Measurements from ENCODE around the gene CCDC3. TPM values are rescaled to one million over a fixed set of nuclear protein-coding genes. Genes with fewer than 3 reads are reported as not detected.

Gene CCDC3
- total RNA-seq, 1 donor from 2014 or later: 15.0 TPM

- DNase-seq: peak; percentile 89
Measured at GRCh38 chr10:12961416-12962205, 39.9 kb downstream of the CCDC3 start.

DNA sequence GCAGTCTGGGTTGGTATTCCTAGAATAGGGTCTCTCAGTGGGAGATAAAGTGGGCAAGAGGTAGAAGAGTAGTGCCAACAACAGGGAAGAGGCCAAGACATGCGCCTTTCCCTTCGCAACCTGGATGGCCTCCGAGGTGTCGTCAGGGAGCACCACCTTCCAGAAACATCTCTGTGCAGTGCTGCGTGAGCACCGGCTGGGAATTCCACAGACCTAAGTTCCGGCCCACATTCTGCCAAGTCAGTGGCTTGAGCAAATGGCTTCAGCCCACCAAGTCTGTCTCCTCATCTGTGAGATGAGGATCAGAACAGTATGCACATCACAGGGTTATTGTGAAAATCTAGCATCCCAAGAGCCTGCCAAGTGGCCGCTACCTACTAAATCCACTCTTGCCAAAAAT is 40.6 kb downstream of the CCDC3 start:
- DNase-seq: no peak

DNA sequence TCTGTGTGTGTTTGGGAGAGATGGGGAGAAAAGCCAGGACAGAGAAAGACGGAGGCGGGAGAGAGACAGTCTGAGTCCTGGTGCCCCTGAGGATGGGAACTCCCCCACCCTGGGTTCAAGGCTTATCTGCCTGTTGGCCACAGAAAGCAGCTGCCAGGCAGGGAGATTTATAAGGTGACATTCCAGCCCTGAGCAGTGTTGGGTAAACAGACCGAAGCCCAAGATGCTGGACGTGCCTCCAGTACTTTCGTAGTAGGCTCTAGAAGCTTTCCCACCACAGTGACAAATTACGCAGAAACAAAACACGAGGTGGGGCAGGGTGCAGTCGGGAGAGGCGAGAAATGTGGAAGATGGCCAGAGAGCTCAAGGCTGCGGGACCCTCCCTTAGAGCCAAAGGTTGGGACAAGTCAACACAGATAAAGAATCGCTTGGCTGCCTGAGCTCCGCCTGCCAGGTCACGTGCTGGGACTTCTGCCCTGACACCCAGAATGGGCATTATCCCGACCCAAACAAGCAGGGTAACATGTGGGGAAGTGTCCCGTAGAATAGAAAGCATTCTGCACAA is 41.1 kb downstream of the CCDC3 start:
- DNase-seq: peak; percentile 45

DNA sequence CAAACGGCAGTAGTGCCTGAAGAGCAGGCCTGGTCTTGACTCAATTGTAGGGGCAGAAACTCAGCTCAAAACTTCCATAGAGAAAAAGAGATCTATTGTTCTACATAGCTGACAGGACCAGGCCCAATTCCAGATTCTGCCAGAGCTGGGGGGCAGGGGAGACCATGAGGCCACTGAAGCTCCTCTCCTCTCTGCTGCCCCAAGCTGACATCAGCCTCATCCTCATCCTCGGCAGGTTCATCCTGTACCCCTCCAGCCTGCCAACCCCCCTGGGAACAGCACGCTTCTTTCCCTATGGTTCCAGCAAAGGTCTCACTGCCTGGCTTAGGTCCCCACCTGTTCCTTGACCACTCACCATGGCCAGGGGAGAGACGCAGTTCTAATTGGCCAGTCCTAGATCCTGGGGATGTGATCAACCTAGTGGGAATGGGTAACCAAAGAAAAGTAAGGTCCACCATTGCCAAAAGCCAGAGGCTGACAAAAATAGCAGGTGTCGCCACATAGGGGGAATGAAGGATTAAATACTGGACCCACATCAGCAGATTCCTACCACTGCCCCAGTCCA is 42.9 kb downstream of the CCDC3 start:
- DNase-seq: no peak

GRCh38 chr10:12957081-12957480 is 44.4 kb downstream of the CCDC3 start:
- DNase-seq: no peak

- no peak for DNase-seq
Measured at GRCh38 chr10:12954866-12955265, 46.6 kb downstream of the CCDC3 start.

GRCh38 chr10:12950583-12951128 is 50.9 kb downstream of the CCDC3 start:
- DNase-seq: no peak

DNA sequence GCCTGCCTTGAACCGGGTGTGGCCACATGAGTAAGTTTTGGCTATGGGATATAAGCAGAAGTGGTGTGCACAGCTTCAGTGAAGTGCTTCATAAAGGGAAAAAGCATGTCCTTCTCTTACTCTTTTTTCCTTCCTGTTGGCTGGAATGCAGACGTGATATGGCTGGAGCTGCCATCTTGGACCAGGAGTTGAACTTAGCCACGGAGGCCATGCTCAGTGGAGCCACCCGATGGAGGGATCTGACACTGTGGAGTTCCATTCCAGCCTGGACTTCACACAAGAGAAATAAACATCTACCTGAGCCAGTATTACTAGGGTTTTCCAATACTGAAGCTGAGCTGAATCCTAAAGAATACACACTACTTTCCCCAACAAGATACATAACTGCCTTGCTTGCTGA is 52.3 kb downstream of the CCDC3 start:
- DNase-seq: no peak

- no peak for DNase-seq
Measured at GRCh38 chr10:12947741-12948140, 53.8 kb downstream of the CCDC3 start.

- DNase-seq: no peak
Measured at GRCh38 chr10:12946372-12946771, 55.1 kb downstream of the CCDC3 start.

DNA sequence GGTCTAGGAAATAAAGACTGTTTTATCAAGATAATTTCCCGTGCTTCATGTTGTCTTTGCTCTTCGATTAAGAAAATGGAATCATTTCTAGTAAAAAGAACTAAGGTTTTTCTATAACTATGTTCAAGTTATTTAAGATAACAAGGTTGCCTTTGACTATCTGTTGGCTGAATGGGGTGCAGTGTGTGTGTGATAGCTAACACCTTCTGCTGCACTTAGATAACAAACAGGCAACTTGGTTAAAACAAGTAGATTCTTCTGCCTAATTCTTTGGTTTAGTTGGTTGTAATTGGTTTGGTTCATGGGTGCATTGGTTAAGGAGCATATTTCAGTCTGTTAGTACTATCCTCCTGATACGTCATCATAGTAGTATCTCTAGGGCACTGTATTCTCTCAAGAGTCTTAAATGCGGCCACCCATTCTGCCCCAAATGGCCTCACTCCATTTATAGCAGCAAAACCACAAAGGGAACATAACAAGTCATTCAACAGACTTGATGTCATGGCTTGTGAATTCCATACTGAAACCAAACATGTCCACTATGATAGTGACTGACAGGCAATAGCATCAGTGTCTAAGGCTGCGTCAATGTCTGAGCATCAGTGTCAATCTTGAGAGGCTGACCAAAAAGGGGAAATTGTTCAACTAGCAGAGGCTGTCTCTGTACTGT is 55.7 kb downstream of the CCDC3 start:
- no peak for DNase-seq

DNA sequence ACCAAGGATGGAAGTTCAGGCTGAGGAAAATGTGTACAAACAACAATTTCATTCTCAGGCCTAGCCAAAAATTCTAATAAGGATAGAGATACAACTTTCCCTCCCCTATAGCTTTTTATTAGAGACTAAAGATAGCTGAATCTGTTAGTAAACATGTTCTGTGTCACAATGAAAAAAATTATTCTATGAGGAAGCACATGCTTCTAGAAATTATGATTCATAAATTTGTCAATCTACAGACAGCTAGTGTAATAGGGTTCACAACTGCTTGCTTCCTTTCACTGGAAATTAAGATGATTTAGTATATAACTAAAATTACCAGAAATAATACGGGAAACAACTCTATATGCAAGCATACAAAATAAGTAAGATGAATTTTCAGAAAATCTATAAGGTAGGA is 56.6 kb downstream of the CCDC3 start:
- DNase-seq: no peak

DNA sequence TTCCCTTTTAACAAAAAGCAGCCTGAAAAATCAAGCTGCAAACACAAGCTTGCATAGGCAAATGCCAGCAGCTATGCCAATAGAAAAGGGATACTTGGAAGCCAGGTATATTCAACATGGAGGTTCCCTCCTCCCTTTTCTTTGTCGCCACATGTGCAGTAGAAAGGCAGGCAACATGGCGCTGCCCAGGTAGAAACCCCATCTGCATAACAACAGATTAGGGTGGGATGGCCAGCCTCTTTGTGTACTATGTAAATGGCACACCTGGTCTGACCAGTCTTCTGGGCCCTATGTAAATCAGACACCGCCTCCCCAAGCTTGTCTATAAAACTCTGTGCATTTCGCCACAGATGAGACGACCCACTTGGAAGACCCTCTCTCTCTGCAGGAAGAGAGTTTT is 58.1 kb downstream of the CCDC3 start:
- DNase-seq: no peak

DNA sequence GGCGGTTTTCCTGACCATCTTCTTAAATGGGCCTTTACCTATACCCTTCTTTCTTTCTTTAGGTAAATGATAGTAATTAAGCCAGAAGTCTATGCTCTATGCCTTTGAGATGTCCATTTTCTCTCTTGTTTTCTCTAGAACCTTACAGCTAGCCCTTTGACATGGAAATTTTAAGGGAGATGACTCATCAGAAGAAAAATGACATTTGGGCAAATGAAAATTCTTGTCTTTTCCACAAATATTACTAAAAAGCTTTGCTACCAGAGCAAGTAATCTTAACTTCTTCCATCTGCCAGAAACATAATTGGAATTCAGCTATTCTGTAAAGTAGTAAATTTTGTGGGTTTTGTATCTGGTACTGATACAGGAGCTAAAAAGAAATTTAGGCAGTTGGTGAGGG is 59.5 kb downstream of the CCDC3 start:
- DNase-seq: no peak

DNA sequence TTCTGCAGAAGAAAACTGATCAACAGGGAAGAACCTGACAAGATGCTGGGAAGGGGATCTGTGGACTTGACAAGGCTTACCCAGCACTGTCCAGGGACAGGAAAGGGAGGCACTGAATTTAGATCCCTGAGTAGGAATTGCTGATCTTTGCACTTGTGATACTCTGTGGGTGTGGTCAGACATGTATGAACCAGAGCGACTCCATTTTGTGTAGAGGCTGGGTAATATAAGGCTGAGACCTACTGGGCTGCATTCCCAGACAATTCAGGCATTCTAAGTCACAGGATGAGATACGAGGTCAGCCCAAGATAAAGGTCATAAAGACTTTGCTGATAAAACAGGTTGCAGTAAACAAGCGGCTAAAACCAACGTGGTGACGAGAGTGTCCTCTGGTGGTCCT is 60.7 kb downstream of the CCDC3 start:
- no peak for DNase-seq

GRCh38 chr10:12938271-12938670 is 63.2 kb downstream of the CCDC3 start:
- no peak for DNase-seq

- DNase-seq: no peak
Measured at GRCh38 chr10:12937527-12937926, 64.0 kb downstream of the CCDC3 start.

DNA sequence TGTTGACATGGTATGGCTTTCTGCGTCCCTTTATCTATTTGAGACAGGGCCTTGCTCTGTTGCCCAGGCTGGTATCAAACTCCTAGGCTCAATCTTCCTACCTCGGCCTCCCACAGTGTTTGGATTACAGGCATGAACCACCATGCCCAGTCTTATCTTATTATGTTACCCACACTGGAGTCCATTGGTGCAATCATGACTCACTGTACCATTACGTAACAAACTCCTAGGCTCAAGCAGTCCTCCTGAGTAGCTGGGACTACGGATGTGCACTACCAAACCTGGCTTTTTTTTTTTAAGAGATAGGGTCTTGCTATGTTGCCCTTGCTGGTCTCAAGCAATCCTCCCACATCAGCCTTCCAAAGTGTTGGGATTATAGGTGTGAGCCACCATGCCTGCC is 66.7 kb downstream of the CCDC3 start:
- DNase-seq: no peak

GRCh38 chr10:12929381-12929780 is 72.1 kb downstream of the CCDC3 start:
- DNase-seq: no peak

DNA sequence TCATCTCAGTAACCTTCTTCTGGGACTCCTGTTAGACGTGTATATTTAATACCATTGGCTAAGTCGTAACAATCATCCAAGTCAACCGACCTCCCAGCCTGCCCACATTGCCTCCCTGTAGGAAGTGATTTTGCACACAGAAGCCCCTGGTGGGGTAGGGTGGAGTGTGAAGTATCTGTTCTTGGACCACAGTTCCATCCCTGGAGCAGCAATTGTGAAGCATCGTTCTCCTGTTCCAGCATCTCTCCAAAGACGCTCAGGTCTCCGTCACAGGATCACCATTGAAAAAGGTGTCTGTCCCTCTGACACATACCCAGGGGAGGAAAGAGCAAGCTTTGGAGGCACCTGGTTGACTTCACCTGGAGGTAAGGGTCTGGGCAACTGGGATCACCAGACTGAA is 72.9 kb downstream of the CCDC3 start:
- no peak for DNase-seq

GRCh38 chr10:12927896-12928295 is 73.6 kb downstream of the CCDC3 start:
- DNase-seq: peak; percentile 30

DNA sequence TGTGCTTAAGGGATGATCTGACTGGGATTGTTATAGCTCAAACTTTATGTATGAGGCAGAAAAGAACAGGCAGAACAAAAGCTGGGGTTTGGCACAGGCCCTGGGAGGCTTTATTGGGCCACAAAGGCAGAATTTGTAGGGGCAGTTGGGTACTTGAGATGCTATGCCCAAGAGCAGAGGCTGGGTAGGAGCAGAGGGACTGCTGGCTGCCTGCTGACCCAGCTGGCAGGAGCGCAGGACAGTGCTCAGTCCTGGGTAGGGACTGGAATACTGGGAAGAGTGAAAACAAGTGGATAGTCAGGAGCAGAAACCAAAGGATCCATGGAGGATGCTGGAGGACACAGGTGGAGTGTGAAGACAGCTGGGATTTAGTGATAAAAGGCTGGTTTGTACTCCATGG is 75.7 kb downstream of the CCDC3 start:
- DNase-seq: no peak

DNA sequence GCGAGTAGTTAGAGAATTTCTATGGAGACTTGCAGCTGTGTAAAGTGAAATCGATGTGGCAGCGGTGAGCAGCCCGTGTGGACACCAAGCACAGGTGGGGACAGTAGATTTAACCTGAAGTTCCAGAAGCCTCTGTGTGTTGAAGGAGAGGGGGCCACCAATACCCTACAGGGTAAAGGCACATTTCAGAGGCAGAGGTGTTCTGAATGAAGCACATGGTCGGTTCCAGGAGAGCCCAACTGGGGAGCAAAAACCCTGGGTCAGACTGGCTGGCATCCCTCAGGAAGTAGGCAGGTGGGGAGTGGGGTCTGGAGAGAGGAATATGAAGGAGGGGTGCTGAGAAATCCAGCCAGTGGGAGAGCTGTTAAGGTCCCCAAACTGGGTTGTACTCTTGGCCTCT is 76.6 kb downstream of the CCDC3 start:
- no peak for DNase-seq
